Measurements from ENCODE around the gene PLD1.

The PLD1 gene

DNA sequence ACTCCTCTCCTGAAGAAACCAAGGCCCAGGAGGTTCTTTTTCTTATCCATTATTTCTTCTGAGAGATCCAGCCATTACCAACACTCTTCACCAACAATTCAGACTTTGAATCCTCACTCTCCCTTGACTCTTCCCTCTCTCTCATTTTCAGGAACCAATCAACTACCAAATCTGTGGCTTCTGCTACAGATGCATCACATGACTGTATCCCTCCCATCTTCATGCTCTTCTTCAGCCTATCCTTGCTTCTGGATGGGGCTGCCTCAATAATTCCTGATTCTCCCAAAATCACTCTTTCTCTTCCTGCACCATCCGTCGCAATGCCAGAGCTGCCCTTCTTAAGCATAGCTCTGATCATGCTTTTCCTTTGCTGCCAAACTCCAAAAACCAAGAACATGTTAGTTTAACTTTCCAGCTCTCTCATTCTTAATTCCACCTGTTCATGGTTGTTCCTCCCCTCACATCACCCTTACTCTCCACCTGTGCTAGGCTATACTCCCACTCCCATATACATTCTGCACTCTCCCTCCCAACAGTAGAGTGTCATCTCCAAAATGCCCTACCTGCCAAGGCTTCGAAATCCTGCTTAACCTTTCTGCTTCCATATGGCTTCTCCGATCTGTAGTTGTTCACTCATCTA lies 13.5 kb downstream of the PLD1 start:
- DNase-seq, result no peak

DNA sequence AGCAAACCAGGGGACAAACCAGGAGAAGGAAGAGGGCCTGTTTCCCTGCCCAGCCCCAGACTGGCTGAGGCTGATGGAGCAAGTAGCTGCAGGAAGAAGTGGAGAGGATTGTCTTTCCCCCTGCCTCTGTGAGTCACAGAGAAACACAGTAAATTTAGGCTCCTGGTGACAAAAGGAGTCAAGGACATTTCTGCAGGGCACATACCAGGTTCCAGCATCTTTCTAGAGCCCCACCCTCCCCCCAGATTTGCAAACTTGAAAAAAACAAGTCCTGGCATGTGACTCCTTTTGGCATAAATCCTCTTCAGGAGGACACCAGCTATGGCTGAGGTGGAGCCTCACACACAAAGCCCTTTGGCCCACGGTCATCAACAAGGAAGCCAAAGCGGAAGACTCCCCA lies 17.8 kb downstream of the PLD1 start:
- DNase-seq, result no peak

DNA sequence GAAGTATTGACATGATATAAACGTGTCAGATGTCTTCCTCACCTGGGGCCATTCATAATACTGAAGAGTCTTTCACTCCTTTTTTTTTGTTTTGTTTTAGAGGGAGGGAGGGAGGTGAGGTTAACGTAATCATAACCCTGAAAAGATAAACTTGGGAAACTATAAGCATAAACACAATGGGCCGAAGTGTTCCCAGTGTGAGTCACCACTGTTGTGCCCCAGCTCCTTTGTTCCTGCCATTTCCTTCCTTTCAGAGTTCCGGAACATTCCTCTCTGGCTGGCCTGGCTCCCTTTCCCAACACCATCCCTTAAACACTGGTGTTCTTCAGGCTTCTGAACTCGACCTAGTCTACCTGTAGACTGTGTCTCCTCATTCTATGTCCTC lies 18.6 kb downstream of the PLD1 start:
- peak in 2 of 14 donors; percentile 44 to 62 for DNase-seq

DNA sequence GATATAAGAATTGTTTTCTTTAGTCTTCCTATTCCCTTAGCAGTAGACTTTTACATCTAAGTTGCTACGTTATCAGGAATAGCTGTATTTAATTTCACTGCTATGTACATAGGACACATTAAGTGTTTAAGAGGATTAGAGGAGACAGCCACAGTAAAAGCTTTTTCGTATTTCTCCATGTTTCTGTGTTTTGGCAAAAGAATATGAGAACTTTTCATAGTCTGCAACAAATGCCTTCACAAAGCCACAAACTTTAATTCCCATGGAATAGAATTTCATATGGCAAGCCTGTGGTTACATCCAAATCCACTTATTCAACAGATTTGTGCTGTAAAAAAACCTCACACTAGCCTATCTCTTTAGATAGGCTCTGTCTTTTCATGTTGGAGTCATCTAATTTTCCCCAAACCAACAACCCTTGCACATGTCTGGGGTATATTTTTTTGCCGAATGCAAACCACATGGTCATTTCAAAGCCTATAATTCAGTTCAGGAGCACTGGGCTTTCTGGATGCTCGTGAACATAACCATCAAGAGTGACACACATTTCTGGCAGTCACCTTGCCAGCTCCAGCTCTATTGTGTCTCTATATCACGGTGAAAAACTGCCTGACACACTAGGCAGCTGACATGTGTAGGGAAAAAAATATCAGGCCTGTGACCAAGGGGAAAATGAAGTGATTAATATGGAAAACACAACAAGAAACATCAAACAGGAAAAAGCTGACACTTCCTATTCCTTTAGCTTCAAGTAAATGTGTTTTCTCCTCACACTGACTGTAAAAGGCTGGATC lies 19.2 kb downstream of the PLD1 start:
- DNase-seq, result no peak

DNA sequence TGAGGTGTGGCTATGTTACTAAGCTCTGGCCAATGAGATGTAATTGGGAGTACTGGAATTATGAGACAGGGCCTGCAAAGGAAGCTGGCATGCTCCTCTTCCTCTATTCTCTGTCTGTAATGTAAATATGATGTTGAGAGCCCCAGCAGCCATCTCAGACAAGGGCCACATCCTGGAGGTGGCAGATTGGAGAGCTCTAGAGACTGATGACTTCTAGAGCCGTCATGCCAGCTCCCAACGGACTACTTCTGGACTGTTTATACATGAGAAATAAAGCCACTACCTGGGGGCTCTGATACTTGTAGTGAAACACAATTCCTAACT lies 19.7 kb downstream of the PLD1 start:
- no peak for DNase-seq

DNA sequence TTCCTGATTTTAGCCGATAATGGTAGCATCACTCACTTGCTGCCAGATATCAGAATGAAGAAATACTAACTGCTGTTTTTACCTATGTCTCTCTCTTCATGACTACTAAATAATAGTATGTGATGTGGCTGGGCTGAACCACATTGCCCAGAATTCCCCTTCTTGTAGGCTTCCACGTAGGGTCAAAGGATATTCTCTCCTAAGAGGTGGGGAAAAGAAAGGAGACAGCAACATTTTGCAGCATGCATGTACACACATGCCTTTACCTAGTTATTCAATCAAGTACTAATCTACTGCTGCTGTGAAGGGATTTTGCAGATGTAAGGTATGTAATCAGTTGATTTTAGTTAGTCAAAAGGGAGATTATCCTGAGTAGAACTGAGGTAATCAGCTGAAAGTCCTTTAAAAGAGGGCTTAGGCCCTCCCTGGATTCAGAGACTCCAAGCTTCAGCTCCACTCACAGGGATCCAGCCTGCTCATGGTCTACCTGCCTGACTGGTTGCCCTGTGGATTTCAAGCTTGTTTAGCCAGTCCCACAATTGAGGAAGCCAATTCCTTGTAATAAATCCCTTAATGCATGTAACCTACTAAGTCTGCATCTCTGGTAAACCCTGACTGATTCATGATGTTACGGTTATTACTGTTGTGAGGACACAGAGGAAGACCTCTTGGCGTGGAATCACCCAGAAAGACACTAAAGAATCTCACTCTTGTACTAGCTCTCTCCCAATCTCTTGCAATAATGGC lies 20.4 kb downstream of the PLD1 start:
- no peak for DNase-seq

DNA sequence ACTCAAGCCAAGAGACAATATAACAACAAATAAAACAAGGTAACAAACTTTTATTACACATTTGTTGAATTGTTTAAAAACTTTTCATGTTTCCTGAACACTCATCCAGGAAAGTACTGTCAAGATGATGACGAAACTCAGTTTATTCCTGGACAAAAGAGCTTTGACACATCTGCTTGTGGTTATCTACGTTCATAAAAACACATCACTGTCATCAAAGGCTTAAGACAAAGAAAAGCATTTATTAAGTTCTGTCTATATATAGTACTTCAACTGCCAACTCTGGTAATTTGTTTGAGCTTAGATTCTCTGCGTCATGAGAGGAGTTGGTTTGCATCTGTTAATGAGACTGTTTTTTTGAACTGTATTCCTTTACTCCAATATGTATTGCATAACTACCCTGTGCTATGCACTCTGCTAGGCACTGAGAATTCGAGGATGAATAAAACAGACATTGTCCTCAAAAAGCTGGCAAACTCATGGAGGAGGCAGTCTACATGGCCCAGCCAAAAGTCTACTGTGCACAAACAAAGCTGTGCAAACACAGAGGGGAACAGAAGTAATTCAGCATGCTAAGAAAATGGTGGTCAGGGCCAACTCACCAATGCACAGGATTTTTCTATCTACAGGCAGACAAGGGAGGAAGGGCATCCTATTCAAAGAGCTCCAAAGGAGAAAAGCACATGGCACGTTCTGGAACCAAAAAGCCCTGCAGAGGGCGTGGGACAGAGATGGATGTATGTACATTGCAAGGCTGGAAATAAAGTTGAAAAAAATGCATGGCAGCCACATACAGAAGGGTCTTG lies 21.5 kb downstream of the PLD1 start:
- DNase-seq, result peak in 1 of 14 donors; percentile 33

DNA sequence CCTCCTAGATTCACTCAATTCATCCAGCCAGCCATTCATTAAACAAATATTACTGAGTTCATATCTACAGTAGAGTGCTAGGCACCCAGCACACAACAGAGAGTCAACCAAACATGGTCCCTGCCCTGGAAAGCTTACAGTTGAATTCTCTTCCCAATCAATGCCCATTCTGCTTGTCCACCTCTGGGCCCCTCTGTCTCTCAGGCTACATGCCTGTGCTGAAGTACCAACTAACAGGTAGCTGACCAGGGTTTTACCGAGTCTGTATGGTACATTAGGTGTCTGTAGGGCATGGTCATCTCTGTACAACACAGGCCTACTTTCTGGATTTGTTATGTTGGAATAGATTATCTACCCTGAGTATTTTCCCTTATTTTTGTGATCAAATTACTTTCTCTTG lies 23.3 kb downstream of the PLD1 start:
- DNase-seq, result no peak

DNA sequence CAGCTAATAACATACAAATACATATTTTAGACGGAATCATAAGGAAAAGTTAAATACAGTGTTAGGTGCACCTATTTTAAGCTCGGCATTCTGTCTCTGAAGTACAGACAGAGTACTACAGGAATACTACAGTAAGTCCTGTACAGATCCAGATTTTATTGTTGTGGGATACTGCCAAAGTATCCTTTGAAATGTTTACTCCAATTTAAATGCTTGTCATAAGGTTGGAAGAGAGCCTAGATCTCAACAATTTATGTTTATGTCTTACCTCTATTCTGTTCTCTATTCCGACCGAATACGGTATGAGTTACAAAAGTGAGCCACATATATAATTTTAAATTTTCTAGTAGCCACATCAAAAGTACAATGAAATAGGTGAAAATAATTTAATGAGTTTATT lies 25.3 kb downstream of the PLD1 start:
- no peak for DNase-seq

DNA sequence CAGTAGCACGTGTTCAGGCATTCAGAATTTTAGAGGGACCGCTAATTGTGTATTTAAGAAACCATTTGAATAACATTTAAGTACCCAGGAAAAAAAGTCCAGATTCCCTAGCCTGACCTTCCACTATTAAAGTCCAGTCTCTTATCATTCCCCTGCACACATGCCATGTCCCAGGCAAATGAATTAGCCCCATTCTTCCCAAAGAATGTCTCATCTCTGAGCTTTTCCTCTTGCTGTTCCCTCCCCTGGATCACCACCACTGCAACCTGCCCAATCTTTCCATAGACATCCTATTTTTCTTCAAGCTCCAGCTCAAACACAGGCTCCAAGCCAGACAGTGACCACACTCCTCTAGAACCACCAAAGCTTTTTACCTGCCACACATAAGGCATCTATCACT lies 25.9 kb downstream of the PLD1 start:
- no peak for DNase-seq

DNA sequence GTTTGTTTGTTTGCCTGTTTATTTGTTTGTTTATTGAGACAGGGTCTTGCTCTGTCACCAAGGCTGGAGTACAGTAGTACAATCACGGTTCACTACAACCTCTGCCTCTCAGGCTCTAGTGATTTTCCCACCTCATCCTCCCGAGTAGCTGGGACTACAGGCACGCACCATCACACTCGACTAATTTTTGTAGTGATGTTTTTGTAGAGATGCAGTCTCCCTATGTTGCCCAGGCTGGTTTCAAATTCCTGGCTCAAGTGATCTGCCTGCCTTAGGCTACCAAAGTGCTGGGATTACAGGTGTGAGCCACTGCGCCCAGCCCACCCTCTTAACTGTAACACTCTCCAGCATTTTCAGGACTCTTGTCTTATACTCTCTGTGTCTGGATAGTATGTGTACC lies 26.7 kb downstream of the PLD1 start:
- no peak for DNase-seq

DNA sequence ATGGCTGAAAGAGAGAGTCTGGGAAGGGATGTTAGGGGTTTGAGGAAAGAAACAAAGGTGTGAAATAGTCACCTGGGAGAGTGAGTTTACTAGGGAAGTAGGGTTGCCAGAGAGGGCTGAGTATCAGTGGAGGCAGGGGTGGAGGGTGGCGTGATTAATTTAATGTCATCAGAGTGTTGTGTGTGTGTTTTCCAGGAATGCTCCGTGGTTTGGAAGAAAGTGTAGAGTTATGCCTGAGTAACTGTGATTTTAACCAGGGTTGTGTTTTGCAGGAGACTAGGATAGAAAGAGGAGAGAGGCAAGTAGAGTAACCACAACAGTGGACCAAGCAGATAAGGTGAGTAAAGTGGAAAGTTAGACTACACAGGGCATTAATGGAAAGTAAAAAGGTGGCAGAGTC lies 27.2 kb downstream of the PLD1 start:
- no peak for DNase-seq

DNA sequence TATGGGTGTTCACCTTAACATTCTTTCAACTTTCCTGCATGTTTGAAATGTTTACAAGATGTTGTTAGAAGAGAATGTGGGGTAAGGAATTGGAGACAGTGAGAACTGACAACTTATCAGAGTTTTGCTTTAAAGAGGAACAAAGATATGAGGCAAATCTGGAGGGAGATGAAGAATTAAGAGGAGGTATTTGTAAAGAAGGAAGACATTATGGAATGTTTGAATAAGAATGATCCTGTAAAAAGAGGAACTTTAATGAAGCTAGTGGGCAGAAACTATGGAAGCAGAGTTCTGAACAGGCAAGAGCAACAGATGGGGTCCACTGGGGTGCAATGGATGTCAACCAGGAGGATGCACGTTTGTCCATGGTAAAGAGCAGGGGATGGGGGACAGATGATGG lies 27.7 kb downstream of the PLD1 start:
- no peak for DNase-seq

DNA sequence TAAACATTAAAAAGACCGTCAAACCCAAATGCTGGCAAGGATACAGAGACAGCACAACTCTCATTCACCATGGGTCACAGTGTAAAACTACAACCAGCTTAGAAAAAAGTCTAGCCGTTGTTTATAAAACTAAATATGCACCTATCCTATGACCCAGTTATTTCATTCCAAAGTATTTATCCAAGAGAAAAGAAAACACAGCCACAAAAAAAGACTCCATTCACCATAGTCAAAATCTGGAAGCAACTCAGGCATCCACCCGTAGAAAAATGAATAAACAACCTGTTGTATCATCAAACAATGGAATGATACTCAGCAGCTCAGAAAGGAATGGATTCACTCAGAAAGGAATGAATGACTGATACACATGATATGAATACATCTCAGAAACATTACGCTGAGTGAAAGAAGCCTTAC lies 28.6 kb downstream of the PLD1 start:
- no peak for DNase-seq

DNA sequence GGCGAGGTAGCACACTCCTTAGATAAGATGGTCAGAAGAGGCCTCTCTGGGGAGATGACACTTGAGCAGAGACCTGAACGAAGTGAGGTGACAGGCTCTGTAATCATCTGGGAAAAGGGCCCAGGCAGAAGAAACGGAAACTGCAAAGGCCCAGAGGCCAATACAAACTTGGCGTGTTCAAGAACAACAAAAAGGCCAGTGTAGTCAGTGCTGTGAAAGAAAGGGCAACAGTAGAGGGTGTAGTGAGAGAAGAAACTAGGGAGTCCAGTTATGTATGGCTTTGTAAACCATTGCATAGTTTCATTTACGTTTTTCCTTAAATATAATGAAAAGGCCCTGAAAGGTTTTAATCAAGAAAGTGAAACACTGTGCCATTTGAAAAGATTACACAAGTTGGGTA lies 31.8 kb downstream of the PLD1 start:
- DNase-seq, result no peak

DNA sequence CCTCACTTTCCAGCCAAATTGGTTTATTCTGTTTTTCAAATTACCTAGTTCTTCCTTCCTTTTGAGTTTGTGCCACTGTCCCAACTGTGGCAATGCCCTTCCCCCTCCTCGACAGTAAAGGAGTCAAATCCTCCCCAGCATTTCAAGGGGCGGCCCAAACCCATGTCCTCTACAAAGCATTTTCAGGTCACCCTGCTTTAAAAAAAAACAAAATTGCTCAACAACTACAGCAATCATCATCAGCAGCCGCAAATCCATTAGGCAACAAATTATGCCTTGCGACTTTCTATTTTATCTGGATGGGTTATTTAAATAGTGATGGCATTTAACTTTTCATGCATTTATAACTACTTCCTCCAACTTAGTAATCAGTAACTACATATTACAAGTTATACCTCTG lies 32.7 kb downstream of the PLD1 start:
- no peak for DNase-seq

DNA sequence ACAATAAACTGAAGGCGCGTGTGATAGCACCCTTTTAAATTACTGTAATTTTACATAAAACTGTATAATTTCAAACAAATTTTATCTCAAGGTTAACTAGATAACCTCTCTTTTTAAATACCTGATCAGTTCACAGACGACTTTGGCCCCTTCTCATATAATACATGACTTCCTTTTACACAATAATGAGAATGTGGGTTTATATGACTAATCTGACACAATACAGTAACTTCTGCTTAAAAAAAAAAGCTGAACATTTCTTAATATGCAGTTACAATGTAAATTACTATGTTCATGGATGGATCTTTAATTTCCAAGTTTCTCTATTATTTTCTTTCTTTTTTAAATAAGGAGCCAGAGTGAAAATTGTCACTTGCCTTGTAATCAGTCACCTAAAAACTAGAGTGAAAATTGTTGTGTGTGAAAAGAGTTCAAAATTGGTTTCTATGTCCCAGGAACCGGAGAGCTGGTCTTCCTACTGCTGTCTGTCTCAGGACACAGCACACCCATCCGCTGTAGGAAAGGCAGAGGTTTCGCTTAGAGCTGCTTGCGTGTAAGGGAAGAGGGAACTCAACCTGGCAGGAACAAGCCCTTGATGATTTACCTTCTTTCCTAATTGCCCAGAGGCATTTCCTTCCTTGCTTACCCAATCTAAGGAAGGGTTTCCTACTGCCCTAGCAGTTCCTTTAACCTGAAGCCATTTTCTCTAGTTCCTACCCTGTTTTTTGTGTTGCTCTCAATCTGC lies 33.3 kb downstream of the PLD1 start:
- peak in 2 of 14 donors; percentile 15 to 49 for DNase-seq

DNA sequence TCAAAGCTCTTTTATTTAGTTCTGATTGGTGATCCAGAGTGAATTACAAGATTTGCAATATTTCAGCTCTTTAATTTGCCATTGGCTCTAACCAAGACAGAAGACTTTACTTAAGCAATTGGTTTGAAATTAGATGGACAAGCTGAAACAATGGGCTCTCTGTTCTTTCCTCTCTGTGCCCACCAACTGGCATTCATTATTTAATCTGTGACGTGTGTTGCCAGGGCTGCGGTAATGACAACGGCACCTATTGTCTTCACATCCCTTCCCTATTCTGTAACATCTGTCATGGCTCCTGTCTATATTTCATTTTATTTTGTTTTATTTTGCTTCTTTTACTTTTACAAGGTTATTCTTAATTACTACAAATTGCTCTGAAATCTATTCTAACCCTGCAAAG lies 33.9 kb downstream of the PLD1 start:
- DNase-seq, result peak in 7 of 14 donors; percentile 32 to 59 (median 38)

DNA sequence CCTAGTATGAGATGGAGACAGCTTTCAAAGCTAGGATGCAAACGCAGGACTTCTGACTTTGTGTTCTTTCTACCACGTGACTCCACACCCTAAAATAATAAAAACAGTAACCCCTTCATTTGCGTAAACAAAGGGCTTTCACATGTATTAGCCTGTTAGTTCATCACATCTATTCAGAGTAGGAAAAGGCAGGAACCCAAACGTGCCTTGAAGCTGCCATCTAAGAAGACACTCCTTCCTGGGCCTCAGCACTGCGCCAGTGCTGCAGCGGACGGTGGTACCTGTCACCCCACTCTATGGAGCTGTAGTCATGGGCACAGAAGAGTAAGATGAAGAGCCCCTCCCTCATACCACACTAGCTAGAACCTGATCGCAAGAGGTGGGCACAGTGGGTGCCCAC lies 34.3 kb downstream of the PLD1 start:
- DNase-seq, result peak in 2 of 14 donors; percentile 15 to 29

DNA sequence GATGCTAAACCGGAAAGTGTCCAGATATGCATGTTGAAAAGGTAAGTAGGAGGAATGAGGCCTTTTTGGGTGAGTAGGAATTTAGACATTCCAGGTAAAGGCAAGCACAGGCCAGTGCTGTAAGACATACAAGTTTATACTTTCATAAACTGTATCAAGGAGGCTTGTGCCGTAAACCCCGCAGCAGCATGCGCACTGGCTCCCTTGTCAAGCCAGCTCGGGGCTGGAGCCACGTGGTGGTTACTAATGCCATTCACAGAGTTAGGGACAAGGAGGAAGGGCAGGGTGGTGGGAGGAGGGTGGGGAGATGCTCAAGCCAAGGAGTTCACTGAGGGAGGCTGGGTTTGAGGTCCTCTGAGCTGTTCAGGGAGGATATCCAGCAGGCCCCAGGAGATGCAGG lies 35.8 kb downstream of the PLD1 start:
- peak in 10 of 14 donors; percentile 28 to 76 (median 56) for DNase-seq

DNA sequence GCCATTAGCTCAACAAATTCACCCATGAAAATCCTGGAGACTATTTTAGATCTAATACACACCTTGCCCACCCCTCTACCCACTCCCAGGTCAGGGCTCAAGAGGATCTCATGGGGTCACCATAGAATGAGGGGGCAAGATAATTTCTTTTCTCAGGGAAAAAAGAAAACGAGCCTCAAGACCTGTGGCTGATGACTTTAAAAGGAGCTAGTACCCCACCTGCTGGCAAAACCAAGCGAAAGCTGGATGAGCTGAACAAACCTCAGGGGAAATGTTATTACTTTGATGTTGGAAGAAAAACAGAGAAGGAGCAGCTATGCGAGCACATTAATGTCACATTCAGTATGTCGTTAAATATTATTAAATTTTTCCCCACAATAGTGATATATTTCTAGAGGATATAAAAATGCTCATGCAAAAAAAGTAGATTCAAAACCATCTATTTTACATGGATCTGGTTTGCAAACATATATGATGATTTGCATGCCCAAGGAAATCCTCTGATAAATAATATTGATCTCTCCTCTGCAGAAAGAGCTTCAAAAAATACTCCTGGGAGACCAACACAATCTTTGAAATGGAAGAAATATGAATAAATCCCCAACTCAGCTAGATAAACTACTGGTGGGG lies 37.7 kb downstream of the PLD1 start:
- peak in 4 of 14 donors; percentile 12 to 39 (median 30) for DNase-seq

Data from C1 segment of cervical spinal cord (tissue), 14 donors.